Suppressor macrophage treated with lipopolysaccharide for 1 hour (primary cell): ENCODE measurements around the gene GID4.

Source experiments
- DNase-seq, 3 donors: peaks; one replicate each; pipeline ENCODE4 v3.0.0-alpha.2; 2020 to 2022

Gene GID4

DNA sequence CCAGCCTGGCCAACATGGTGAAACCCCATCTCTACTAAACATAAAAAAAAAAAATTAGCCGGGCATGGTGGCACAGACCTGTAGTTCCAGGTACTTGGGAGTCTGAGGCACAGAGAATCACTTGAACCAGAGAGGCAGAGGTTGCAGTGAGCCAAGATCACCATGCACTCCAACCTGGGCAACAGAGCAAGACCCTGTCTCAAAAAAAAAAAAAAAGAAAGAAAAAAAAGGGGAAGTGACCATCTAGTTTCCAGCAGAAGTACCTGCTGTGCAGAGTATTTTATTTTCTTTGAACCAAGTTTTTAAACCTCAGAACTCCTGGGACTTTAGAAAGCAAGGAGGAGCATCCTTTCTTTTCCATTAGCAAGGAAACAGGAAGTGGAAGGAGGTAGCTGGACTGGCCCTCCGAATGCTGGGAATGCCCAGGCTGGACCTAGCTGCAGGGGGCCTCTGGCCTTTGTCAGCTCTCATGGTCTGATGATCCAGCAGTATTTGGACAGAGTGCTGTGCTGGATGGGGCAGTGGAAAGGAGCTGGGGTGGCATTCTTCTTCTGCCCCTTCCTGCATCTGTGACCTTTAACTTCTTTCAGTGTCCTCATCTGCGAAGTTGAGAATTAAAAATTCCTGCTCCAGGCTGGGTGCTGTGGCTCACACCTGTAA, 6.6 kb downstream of the GID4 start:
- DNase-seq = no peak

DNA sequence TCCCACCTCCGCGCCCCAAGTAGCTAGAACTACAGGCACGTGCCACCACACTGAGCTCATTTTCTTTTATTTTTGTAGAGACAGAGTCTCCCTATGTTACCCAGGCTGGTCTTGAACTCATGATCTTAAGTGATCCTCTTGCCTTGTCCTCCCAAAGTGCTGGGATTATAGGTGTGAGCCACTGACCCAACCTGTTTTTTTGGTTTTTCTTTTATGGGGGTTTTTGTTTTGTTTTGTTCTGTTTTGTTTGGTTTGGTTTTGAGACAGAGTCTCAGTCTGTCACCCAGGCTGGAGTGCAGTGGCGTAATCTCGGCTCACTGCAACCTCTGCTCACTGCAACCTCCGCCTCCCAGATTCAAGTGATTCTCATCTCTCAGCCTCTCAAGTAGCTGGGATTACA, 16.4 kb downstream of the GID4 start:
- no peak for DNase-seq

DNA sequence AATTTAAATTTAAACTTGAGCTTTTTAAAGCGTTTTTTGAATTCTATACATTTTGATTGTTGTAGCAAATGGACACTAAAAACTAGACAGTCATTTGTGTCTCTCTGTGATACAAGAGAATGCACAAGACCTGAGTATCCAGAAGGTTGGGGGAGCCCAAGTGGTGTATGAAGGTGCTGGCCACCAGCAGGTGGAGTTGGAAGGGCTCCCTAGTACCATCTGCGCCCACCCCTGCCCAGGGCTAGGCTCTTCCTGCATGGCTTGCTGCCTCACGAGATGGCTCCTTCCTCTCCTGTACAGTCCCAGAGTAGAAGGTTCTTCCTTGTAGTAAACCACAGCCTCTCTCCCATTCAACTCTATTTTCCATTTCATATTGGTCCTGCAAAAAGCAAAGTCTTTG, 17.0 kb downstream of the GID4 start:
- no peak for DNase-seq

DNA sequence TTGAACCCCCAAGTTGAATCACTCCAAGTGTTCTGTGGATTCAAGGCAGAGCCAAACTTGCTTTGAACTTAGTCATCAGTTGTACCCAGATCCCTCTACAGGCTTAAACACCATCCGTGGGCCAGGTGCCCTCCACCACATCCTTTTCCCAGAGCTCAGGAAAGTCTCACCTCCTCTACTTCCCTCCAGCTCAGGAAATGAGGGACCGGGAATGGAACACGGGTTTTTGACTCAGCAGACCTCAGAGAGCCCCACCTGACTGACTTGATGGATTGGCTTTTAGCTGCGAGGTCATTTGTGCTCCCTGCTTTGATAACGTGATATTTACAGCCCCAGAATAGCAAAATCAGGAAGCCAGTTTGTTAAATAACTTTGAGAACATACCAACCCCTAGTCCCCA, 20.1 kb downstream of the GID4 start:
- DNase-seq = no peak

DNA sequence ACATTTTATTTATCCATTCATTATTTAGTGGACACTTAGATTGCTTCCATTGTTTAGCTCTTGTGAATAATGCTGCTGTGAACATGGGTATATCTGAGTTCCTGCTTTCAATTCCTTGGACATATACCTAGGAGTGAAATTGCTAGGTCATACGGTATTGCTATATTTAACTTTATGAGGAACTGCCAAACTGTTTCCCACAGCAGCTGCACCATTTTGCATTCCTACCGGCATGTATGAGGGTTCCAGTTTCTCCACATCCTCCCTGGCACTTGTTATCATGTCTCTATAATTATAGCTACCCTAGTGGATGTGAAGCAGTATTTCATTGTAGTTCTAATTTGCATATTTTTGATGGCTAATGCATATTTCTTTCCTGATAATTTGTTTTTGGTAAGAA, 24.8 kb downstream of the GID4 start:
- DNase-seq = no peak

DNA sequence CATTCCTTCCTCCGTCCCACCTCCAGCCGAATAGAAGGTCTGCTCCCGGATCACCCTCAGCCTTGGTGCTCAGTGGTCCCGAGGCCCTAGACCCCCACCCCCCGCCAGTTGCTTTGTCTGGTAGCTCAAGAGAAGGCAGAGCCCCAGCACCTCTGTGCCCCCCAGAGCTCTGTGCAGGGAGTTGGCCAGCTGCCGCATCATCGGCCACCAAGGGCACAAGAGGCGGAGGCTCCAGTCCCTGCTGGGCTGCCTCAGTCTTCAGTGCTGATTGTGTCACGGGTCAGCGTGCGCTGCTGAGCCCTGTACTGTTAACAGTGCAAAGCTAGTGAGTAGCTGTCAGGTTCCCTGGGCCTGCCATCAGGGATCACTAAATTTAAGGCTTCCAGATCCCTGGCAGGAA, 26.3 kb downstream of the GID4 start:
- no peak for DNase-seq

DNA sequence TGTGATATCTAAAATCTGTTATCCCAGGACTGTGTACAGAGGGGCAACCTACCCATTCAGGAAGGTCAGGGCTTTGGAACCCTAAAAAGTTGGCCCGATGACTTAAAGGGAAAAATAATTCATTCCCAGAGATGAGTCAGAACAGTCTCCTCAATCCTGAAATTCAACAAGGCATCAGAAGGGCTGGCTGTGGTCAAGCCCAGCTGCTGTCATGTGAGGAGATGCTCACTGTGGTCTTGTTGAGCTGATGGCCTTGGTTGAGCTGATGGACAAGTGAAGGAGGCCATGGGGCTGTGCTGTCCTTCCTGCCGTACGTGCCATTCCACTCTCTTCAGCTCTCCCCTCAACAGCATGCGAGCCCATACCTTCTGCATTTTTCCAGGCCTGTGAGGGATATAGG, 27.7 kb downstream of the GID4 start:
- no peak for DNase-seq

DNA sequence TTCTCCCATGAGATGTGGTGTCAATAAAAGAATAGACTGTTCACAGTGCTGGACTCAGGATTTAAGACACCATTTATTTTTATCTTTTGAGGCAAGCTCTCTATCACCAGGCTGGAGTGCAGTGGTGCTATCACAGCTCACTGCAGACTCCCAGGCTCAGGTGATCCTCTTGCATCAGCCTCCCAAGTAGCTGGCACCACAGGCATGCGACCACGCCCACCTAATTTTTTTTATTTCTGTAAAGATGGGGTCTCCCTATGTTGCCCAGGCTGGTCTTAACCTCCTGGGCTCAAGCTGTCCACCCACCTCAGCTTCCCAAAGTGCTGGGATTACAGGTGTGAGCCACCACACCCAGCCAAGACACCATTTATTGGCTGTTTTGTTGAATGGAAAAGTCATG, 29.9 kb downstream of the GID4 start:
- DNase-seq = no peak

DNA sequence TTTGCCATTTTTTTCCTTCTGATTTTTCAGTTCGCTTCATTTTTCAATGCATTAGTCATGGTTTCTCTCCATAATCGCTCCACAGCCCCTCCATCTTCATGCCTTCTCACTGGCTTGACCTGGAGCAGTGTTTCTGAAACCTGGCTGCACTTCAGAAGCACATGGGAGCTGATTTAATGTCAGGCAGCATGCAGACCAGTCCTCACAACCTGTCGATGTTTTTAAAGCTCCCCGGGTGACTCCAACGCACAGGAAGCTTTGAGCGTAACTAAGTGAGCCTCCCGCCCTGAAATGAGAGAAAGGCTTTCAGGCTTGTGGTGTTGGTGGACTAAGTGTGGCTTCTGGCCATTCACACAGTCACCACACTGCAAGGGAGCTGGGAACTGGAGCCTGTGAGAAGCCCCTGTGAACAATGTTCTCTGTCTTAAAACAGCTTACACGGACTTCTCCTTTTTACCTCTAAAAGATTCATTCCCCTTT, 31.7 kb downstream of the GID4 start:
- no peak for DNase-seq

DNA sequence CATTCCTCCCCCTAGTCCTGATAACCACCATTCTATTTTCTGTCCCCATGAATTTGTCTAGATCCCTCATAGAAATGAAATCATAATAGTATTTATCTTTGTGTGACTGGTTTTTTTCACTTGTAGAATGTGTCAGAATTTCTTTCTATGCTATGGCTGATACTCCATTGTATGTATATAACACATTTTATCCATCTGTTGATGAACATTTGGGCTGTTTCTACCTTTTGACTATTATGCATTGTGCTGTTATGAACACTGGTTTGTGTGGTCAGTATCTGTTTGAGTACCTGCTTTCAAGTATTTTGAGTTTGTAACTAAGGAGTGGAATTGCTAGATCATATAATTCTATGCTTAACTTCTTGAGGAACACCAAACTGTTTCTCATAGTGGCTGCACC, 32.5 kb downstream of the GID4 start:
- DNase-seq = no peak

DNA sequence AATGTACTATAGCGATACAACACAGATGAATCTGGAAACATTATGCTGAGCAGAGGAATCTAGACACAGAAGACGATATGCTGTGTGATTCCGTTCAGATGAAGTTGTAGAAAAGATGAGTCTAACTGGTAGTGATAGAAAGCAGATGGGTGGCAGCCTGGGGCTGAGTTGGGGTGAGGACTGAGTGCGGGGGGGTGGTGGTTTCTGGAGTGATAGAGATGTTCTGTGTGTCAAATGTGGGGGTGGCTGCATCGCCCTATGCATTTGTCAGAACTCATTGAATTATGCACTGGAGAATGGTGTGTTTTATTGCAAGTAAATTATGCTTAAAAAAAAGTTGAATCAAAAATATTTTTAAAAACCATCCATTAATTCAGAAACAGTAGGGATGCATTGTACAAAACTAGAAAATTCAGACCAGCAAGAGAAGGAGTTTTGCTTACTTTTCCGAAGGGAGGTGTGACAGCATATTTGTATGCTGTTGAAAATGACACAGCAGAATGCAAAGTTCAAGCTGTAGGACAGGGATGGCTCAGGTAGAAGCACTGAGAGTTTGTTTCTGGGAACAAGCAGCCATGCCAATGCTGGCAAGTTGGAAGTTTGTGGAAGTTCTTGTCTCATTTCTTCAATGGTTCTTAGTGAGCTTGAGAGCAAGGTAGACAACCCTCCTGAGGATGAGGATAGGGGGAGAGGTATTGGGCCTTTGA, 35.5 kb downstream of the GID4 start:
- no peak for DNase-seq

DNA sequence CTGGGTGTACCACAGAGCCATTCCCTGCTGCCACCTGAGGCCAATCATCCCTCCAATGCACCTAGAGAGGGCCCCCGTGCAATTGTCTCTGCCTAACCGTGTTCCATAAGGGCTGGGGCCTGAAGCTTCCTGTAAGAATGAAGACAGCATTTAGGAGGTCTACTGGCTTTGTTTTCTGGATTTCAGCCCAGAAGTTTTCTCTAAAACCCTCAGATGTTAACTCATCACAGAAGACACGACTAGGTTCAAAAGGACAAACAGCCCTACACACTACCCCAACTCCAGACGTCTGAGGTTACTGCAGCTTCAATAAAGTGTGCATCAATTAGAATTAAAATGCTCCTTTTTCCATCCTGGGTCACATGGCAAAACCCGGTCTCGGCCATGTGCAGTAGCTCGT, 37.7 kb downstream of the GID4 start:
- DNase-seq = no peak

DNA sequence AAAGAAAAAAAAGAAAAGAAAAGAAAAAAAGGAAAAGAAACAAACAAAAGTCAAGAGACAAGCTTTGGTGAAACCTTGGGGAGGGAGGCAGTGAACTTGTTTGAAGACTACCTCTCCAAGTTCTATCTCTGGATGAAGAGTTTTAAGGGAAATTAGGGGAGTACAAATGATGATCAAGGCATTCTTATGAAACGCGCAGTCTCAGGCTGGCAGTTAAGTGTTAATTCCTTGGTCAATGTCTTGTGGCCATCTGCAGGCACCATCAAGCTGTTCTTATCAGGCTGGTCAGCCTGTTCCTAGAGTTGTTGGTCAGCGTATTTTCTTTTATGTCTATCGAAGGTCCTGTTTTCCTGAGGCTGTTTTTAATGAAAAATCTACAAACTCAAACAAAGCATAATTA, 40.3 kb downstream of the GID4 start:
- no peak for DNase-seq

DNA sequence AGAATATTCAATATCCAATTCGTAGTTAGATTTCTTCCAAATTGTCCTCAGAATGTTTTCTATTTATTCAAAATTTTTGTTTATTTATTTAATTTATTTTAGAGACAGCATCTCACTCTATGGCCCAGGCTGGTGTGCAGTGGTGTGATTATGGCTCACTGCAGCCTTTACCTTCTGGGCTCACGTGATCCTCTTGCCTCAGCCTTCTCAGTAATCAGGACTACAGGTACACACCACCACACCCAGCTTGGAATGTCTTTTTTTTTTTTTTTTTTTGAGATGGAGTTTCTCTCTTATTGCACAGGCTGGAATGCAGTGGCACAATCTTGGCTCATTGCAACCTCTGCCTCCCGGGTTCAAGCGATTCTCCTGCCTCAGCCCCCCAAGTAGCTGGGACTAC, 45.0 kb downstream of the GID4 start:
- no peak for DNase-seq

DNA sequence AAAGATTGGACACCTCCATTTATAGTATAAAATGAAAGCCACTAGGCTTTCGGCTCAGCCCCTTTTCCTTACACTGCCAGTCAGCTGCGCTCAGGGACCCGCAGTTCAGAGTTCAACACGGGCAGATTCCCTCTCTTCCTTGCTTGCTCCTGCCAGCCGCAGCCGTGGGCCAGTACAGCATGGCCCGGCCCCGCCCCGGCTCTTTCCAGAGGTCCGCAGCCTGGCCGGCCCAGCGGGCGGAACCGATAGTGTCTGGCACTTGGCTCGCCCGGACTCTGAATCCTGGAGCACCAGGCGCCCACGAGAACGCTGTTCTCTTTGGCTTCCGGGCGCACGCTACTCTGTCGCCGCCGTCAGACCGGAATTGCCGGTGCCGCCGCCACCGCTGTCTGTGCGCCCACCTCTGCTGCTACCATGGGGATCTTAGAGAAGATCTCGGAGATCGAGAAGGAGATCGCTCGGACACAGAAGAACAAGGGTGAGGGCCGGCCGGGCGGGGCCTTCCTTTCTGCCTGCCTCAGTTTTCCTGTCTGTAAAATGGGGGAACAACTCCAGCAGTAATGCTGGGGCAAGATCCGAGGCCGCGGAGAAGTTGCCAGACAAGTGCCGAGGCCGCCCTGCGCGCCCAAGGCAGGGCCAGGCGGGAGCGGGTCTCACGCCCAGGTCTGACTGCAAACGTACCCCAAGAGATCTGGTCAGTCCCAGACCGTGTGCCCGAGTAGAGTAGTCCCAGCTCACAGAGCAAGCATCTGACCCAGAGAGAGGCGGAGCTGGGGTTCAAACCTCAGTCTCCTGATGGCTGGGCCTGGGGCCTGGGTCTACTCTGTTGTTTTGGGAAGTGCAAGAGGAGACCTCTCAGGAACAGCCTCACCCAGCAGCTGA, 48.6 kb downstream of the GID4 start, which contains the start of gene DRG2:
Gene DRG2 (plus strand): TSS at position 339 of the 882 bp plus-strand sequence. CDS start 76 bp downstream, at position 415.
- peak; percentile 92 to 96 (median 95) for DNase-seq

DNA sequence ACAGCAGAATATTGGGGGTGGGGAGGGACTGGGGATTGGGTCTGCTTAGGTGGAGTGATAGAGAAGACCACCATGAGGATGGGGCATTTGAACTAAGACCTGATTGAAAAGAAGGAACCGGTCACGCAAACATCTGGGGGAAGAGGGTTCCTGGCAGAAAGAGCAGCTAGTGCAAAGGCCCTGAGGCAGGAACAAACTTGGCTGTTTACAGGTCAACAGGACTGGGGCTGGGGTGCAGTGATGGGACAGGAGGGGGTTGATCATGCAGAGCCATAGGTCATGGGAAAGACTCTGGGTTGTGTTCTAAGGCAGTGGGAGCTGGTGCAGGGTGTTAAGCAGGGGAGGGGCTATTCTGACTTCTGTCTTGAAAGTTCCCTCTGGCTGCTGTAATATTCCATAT, 50.4 kb downstream of the GID4 start:
- no peak for DNase-seq

DNA sequence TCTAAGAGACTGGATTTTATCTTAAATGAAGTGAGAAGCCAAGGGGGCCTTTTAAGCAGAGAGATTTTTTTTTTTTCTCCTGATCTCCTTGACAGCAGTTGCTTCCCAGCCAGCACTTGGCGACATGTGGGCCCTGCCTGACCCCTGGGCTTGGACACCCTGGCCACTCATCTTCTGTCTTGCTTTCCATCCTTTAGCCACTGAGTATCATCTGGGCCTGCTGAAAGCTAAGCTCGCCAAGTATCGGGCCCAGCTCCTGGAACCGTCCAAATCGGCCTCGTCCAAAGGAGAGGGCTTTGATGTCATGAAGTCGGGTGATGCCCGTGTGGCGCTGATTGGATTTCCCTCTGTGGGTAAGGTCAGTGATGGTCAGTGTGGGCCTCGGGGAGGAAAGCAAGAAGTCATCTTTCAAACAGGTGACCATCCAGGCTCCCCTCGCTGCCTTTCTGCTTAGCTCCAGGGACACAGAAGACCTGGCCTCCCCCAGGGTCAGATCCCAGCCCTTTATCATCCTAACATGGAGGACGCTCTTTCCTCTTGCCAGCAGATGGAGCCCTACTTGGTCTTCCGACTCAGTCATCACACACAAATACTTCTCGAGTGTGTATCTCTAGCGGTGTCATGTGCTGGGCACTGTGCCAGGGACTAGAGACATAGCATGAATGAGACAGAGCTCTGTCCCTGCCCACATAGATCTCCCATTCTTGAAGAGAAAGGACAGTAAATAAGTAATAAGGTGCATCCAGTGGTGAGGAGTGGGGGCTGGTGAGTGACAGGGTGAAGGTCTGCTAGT, 54.6 kb downstream of the GID4 start:
- peak; percentile 67 to 72 (median 70) for DNase-seq

DNA sequence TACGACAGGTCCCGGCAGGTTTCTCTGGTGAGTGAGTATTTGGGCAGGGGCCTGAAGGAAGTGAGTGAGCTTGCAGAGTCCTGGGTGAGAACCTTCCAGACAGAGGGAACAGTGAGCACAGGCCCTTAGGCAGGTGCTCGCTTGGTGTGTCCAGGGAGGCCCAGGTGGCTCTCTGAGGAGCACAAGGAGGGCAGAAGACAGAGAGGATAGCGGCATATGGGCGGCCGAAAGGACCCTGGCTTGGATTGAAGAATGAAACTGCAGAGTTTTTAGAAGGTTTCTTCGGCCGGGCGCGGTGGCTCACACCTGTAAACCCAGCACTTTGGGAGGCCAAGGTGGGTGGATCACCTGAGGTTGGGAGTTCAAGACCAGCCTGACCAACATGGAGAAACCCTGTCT, 55.2 kb downstream of the GID4 start:
- DNase-seq = no peak

DNA sequence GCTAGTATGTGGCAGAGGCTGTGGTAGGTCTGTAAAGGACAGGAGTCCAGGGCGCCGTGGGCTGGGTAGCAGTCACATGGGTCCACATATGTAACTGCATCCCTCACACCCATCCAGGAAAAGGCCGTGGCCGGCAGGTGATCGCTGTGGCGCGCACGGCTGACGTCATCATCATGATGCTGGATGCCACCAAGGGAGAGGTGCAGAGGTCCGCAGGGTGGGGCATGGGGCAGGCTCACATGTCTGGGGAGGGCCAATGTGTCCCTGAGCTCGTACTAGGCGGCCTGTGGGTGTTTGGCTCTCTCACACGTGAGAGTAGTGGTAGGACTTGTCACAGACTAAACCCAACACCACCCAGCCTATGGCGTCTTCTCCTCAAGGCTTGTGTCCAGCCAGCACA, 60.3 kb downstream of the GID4 start:
- DNase-seq = no peak

DNA sequence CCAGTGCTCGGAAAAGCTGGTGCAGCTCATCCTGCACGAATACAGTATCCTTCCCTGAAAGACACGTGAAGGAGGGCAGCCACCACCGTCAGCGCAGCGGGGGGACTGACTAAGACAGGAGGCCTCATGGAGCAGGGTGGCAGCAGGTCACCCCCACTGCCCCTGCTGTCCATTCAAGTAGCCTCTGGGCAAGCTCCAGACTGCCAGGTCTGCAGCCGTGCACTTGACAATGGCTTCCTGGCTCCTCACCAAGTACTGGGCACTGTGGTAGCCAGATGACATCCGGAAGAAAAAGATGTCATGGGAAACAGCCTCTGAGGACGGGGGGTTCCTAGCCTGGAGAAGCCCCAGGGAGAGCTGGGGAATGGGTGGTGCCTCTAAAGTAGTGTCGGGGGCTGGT, 61.4 kb downstream of the GID4 start:
- no peak for DNase-seq

DNA sequence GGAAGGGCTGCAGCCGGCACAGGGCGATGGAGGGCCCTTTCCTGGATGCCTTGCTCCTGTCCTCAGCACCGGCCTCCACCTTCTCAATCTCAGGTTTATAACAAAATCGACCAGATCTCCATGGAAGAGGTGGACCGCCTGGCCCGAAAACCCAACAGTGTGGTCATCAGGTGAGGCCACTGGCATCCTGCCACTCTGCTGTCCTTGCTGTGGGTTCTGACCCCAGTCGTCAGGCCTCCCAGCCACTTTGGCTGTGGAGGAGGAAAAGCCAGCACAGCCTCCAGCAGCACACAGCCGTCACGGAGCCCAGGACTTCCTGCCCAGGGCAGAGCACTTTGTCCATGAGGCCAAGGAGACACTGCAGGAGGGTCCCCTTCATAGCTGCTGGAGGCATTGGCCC, 62.6 kb downstream of the GID4 start:
- DNase-seq = no peak

DNA sequence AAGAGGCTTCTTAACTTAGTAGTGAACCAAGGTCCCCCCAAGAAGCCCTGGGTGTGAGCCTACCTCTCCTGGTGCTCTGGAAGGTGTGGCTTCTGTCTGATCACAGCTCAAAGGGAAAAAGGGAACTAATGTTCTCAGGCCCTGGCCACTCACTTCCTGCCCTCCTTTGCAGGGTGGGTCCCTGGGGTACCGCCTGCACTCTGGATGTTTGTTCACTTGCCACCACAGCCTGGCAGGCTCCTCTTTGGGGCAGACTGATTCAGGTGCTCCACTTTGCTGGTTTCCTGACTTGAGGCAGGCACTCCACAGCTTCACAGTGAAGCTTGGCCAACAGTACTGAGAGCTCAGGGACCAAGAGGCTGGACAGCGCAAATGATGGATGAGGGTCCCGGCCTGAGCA, 63.4 kb downstream of the GID4 start:
- DNase-seq = no peak

DNA sequence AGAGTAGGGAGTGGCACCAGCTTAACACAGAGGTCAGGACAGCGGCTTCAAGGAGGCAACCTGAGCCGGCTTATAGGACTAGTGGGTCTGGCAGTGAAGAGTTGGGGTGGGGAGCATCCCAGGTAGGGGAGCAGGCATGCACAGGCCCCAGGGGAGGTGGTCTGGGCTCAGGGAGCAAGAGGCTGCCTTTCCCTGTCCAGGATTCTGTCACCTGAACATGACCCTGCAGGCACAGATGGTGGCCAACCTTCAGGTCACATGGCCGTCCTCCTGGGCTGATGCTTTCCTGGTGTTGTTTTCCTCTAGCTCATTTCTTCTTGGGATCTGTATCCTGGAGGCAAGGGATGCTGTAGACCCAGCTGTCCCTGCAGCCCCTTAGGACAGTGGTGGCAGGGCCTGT, 65.8 kb downstream of the GID4 start:
- DNase-seq = no peak
